H7 (cell line): Measurements from ENCODE around the gene PRKAR1B. TPM values are rescaled to one million over a fixed set of nuclear protein-coding genes. Genes with fewer than 3 reads are reported as not detected.

Experiments used
- DNase-seq: peaks from one replicate; pipeline ENCODE4 v3.0.0; 2012
- H3K27me3 ChIP-seq: 2 replicates; pipeline ENCODE4 v1.6.0; 2011; ENCODE audit warnings: mild to moderate bottlenecking, low read length; ENCODE audit not compliant: control insufficient read depth, insufficient read depth
- H3K36me3 ChIP-seq: replicated peaks from 2 replicates; pipeline ENCODE4 v1.5.1; 2011; ENCODE audit warnings: low read length; ENCODE audit not compliant: control insufficient read depth, insufficient read depth
- H3K4me3 ChIP-seq: 2 replicates; pipeline ENCODE4 v1.5.1; 2011; ENCODE audit warnings: low read depth, mild to moderate bottlenecking, control low read depth, low read length, moderate library complexity; ENCODE audit not compliant: insufficient read depth
- total RNA-seq: library from RNA; depleted of rRNA; stranded (reverse); fragments of >200 nt; shearing (Covaris generic); gene quantifications from 2 replicates; pipeline ENCODE4 v1.2.3, GENCODE V29; 2014

Gene PRKAR1B
- total RNA-seq, 1 experiment from 2014 or later, result 32.4 TPM

GRCh38 chr7:574661-575395 lies 152.3 kb downstream of the PRKAR1B start:
- H3K27me3 ChIP-seq, result no peaks in the 10 kb centered on the region
- H3K36me3 ChIP-seq, result no peaks in the 10 kb centered on the region
- no peak overlapping the region for H3K4me3 ChIP-seq
- DNase-seq, result no peak

- DNase-seq, result no peak
- Histone ChIP-seq H3K4me3 (no peak overlapping the region), H3K27me3 (no peaks in the 10 kb centered on the region), H3K36me3 (no peaks in the 10 kb centered on the region)
These were observed 153.1 kb downstream of the PRKAR1B start for GRCh38 chr7:573933-574381.

GRCh38 chr7:573269-573932 lies 153.7 kb downstream of the PRKAR1B start:
- Histone ChIP-seq H3K4me3 (no peak overlapping the region), H3K36me3 (no peaks in the 10 kb centered on the region), H3K27me3 (no peaks in the 10 kb centered on the region)
- DNase-seq, result peak; percentile 81

DNA sequence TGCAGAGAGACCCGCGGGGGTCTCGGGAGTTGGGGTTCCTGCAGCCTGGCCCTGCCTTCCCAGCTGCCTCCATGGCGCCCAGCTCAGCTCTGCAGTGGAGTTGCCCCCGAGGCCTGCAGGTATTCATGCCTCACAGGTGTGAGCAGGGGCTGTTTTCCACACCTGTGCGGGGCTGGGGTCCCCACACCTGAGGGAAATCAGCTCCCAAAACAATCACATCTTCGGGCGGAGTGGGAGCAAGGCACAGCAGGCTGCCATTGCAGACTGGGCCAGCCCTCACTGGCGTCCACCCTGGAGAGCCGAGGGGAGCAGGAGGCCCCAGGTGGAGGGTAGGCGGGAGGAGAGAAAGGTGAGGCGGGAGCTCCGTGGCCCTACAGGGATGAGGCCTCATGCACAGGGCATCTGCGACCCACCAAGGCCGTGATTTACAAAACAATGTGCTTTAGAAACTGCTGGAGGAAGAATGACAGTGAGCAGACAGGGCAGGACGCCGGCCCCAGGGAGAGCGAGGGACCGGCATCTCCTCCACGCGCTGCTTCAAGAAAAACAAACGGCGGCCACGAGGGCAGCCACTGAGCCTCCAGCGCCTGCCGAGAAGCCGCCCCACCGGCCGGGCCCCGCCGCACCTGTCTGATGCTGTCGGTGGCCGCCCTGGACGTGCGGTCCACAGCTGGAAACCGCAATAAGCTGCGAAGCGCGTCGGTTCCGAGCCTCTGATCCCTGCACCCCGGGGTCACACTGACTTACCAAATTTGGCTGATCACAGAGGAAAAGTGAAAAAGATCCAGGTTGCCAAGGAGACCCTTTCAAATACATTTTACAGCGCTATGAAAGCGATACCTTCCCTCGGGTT lies 154.4 kb downstream of the PRKAR1B start:
- peak; percentile 93 for DNase-seq
- H3K27me3 ChIP-seq, result no peaks in the 10 kb centered on the region
- no peak overlapping the region for H3K4me3 ChIP-seq
- no peaks in the 10 kb centered on the region for H3K36me3 ChIP-seq

DNA sequence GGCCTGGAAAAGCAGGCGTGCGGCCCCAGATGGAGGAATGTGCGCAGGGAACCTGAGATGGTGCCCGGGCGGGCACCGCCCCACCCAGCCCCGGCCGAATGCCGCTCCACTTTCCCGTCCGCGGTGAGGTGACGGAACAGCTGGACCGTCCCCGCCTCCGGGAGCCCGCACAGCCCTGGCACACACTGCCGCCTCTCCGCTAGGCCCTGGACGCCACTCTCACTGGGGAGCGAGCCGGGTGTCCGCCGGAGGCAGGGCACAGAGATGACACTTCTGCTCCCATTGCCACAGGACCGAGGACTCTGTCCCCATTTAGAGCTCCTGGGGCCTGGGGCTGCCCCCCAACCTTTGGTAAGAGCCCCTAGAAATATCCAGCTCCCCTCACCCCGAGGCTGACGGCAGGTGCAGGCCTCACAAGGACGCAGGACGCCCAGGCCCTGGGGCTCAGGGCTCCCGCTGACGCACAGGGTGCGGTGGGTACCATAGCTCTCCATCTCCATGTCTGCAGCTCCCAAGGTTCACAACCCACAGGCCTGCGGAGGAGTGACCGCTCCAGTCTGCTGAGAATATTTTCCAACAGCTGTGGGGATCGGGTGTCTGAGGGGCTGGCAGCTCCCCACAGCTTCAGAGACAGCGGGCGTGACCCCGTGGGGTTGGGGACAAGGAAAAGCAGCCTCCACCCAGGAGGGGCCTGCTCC lies 155.2 kb downstream of the PRKAR1B start:
- Histone ChIP-seq H3K4me3 (no peak overlapping the region), H3K36me3 (no peaks in the 10 kb centered on the region), H3K27me3 (no peaks in the 10 kb centered on the region)
- peak; percentile 73 for DNase-seq

DNA sequence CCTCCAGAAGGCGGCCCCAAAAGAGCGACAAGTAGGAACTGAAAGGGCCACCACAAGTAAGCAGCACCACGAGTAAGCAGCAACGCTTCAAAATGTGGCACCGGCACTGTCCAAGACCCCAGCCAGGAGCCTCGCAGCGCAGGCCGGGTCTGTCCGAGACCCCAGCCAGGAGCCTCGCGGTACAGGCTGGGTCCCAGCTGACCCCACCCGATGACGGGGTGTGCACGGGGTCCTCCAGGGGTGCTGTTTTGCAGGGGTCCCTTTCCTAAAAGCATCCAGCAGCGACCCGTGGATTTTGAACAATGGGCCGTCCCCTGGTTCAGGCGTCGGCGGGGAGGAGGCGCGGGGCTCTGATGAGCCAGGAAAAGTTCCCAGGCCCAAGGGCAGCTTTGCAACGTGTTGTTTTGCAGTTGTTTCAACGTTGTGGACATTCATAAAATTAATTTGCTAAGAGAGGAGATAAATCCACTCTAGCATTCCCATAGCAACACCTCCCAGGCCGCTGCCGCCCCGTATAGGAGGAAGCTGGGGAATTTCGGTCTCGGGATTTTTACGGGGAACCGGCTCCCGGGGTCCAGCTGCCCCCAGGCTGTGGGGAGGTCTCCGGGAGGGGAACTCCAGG lies 155.9 kb downstream of the PRKAR1B start:
- DNase-seq, result peak; percentile 68
- no peaks in the 10 kb centered on the region for H3K36me3 ChIP-seq
- no peaks in the 10 kb centered on the region for H3K27me3 ChIP-seq
- H3K4me3 ChIP-seq, result no peak overlapping the region

- Histone ChIP-seq H3K4me3 (no peak overlapping the region), H3K27me3 (no peaks in the 10 kb centered on the region), H3K36me3 (no peaks in the 10 kb centered on the region)
- DNase-seq, result no peak
These were observed 156.3 kb downstream of the PRKAR1B start for GRCh38 chr7:570801-571070.

- Histone ChIP-seq H3K4me3 (no peak overlapping the region), H3K27me3 (no peaks in the 10 kb centered on the region), H3K36me3 (no peaks in the 10 kb centered on the region)
- DNase-seq, result no peak
These were observed 156.9 kb downstream of the PRKAR1B start for GRCh38 chr7:569996-570800.

GRCh38 chr7:569071-569855 lies 157.8 kb downstream of the PRKAR1B start:
- DNase-seq, result no peak
- H3K27me3 ChIP-seq, result no peaks in the 10 kb centered on the region
- no peak overlapping the region for H3K4me3 ChIP-seq
- H3K36me3 ChIP-seq, result no peaks in the 10 kb centered on the region

DNA sequence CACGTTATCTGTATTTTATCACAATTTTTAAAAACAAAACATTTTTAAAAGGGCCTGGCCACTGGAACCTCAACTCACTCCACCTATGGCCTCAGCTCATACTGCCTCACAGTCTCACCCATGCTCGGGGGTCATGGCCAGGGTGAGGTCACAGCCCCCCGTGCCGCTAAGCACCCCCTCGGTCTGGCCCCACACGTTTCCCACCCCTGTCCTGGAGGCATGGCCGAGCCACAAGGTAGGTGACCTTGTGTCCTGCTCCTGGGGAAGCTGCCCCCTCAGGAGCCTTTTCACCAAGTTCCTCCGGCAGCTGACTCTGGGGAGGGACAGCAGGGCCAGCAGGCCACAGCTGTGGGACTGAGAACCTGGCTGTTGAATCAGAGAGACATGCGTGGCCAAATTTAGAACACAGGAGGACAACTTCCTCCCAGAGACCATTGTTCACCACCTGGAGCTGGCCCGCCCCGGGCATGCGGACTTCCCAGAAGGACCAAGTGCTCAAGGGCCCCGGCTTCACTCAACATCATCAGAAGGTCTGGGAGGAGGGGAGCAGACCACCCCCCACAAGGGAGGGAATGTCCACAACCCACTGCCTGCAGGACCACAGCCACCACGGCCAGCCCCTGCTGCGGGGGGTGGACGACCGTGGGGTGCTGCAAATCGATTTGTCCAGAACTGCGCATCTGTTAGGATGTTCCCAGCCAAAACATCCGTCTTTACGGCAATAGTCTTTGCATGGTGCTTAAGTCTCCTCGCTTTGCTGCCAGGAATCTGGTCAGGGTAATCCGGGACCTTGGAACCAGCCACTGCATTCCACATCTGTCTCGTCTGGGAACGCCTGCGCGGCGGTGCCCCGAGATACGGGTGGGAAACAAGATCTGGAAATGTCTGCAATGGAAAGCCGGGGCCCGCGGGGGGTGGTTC lies 158.8 kb downstream of the PRKAR1B start:
- H3K27me3 ChIP-seq, result no peaks in the 10 kb centered on the region
- DNase-seq, result no peak
- no peaks in the 10 kb centered on the region for H3K36me3 ChIP-seq
- no peak overlapping the region for H3K4me3 ChIP-seq

GRCh38 chr7:567305-567883 lies 159.7 kb downstream of the PRKAR1B start:
- H3K27me3 ChIP-seq, result no peaks in the 10 kb centered on the region
- DNase-seq, result no peak
- no peaks in the 10 kb centered on the region for H3K36me3 ChIP-seq
- no peak overlapping the region for H3K4me3 ChIP-seq

- Histone ChIP-seq H3K27me3 (no peaks in the 10 kb centered on the region), H3K36me3 (no peaks in the 10 kb centered on the region), H3K4me3 (no peak overlapping the region)
- no peak for DNase-seq
These were observed 161.0 kb downstream of the PRKAR1B start for GRCh38 chr7:566100-566499.
